Mesodermal cell (in vitro differentiated cells): ENCODE results near the gene FBLIM1.

Source experiments
- H3K27ac ChIP-seq: 2 replicates; pipeline ENCODE4 v1.7.0; 2013; ENCODE audit warnings: mild to moderate bottlenecking, low read depth, low read length, moderate library complexity; ENCODE audit not compliant: severe bottlenecking
- H3K36me3 ChIP-seq: 2 replicates; pipeline ENCODE4 v1.7.1; 2013; ENCODE audit warnings: mild to moderate bottlenecking, low read length, moderate library complexity; ENCODE audit not compliant: control insufficient read depth, insufficient read depth
- H3K4me1 ChIP-seq: one replicate; pipeline ENCODE4 v1.7.1; 2013; ENCODE audit warnings: mild to moderate bottlenecking, low read length; ENCODE audit not compliant: insufficient read depth, control insufficient read depth, poor library complexity, severe bottlenecking
- H3K4me3 ChIP-seq: 2 replicates; pipeline ENCODE4 v1.7.0; 2013; ENCODE audit warnings: low read length, control low read depth, mild to moderate bottlenecking; ENCODE audit not compliant: insufficient read depth, poor library complexity, severe bottlenecking; ENCODE audit errors: extremely low read depth
- H3K9me3 ChIP-seq: 2 replicates; pipeline ENCODE4 v1.7.1; 2013; ENCODE audit warnings: mild to moderate bottlenecking, low read length, moderate library complexity; ENCODE audit not compliant: control insufficient read depth
- WGBS, 2 experiments: methylation state at CpG; one replicate each; pipeline ENCODE4 v1.1.5; 2013; ENCODE audit warnings: missing lambda C conversion rate in 2 of 2; ENCODE audit not compliant: insufficient coverage in 2 of 2; 5-methylcytosine and 5-hydroxymethylcytosine counted together

FBLIM1 gene

DNA sequence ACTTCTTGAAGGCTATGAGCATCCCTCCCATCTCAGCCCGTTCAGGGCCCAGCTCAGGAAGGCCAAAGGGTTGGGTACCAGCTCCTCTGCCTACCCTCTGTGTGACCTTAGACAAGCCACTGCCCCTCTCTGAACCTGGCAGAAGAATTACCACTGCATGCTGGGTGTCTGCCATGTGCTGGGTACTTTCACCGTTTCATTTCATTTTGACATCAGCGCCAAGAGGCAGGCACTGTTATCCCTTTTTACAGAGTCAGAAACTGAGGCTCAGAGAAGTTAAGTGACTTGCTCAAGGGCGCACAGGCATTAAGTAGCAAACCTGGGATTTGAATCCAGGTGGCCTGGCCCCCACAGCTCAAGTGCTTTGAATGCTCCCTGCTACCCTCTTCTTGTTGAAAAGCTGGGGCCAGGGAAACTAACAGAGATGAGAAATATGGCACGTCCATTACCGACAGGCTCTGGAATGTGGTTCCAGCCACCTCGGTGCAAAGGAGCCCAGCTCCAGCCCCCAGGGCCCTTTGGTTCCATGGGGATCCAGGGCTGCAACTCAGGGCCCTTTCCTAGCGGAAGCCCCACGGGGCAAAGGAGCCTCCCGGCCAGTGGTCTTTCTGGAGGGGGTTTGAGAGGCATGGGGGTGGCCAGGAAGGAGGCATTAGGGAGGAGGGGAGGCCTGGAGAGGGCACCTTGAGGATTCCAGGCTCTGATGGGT lies 9.8 kb upstream of the FBLIM1 start:
- 88 to 92% methylated on average over 6 to 7 of the region's 10 CpGs for whole genome bisulfite sequencing, 2 experiments

DNA sequence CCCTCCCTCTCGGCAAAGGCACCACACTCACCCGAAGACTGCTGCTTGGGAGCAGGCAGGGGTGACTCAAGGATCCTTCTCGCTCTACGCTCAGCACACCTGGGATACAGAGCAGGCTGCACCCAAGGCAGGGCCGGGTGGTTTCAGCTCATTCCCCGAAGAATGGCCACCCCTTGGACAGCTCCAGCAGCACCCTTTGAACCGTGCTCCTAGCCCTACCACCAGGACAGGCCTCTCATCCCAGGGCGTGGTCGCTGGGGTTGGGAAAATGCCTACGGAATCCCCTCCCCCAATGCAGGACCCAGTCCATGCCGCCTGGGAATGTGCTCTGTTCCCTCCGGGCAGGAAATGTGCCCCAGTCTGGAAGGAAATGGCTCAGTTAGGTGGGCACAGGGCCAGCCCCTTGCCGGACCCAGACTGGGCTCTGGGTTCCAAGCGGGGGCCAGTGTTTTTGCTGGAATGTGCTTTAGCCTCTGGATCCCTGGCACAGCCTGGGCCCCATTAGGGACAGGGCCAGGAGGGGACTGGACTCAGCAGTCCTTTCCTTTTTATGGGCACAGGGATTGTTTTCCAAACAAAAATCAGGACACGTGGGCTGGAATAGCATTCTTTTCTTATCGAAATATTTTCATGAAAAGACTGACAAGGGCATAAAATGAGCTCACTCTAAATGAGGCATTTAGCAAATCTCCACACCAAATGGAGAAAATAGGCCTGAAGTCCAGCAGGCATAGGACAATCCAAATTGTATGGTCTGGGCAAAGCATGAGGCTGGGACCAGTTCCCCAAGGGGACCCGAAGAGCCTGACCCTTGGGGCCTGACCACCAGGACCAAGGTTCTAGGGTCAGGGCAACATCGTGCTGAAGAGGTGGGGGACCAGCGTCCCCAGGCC lies 8.9 kb upstream of the FBLIM1 start:
- Histone ChIP-seq H3K4me1 (peaks cover 16% of the 10 kb centered on the region), H3K27ac (no peak overlapping the region), H3K36me3 (no peaks in the 10 kb centered on the region), H3K9me3 (no peaks in the 10 kb centered on the region), H3K4me3 (no peak overlapping the region)
- 80 to 83% methylated on average over 14 to 18 of the region's 19 CpGs for whole genome bisulfite sequencing, 2 experiments

More for the DNA sequence above, 9.8 kb upstream of the FBLIM1 start:
- Histone ChIP-seq H3K4me3 (no peak overlapping the region), H3K4me1 (peaks cover 16% of the 10 kb centered on the region), H3K9me3 (no peaks in the 10 kb centered on the region), H3K36me3 (no peaks in the 10 kb centered on the region), H3K27ac (no peak overlapping the region)

DNA sequence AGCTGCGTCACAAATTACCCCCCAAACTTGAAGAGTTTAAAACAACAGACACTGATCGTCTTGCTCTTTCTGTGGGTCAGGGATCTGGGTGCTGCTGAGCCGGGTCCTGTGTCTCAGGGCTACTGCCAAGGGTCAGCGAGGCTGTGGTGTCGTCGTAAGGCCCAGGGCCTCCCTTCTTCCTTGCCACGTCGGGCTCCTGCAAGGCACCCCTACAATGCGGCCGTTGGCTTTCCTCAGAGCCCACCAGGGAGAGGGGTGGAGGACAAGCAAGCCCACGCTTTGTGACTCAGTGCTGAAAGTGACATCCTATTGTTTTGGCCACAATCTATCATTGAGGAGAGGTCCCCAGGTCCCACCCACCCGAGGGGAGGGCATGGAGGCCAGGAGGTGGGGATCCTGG lies 7.7 kb upstream of the FBLIM1 start:
- H3K4me3 ChIP-seq = no peak overlapping the region
- H3K36me3 ChIP-seq = no peaks in the 10 kb centered on the region
- peaks cover 16% of the 10 kb centered on the region for H3K4me1 ChIP-seq
- no peak overlapping the region for H3K27ac ChIP-seq
- no peaks in the 10 kb centered on the region for H3K9me3 ChIP-seq
- 88 to 93% methylated on average over 9 to 10 of the region's 12 CpGs for WGBS, 2 experiments

DNA sequence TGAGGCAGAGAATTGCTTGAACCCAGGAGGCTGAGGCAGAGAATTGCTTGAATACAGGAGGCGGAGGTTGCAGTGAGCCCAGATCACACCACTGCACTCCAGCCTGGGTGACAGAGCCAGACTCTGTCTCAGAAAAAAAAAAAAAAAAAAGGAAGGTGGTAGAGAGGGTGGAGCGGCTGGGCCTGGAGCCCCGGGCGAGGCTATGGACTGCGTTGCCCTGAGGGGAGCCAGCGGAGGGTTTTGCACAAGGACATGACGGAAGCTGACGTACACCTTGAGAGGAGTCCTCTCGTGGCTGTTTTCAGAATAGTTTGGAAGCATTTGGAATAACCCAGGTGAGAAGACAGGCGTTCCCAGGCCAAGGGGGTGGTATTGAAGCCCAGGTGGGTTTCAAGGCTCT lies 6.9 kb upstream of the FBLIM1 start:
- Histone ChIP-seq H3K36me3 (no peaks in the 10 kb centered on the region), H3K4me3 (no peak overlapping the region), H3K9me3 (no peaks in the 10 kb centered on the region), H3K27ac (no peak overlapping the region), H3K4me1 (peaks cover 18% of the 10 kb centered on the region)
- 91 to 92% methylated on average over 10 of the region's 10 CpGs for WGBS, 2 experiments

DNA sequence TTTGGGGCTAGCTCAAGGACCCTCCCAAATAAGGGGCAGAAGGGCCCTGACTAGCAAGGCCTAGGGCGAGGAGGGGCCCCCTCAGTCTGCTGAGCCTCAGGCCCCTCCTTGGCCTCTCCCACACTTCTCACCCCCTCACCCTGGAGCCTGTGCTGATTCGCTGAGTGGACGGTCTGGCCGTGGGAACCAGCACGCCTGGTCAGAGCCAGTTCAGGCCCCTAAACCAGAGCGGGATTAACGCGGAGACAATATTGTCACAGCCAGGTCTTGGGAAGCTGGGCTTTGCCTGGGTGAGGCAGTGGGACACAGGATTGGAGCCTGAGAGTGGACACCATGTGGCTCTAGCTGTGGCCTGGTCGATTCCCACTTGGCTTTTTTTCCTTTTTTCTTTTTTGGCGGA lies 4.8 kb upstream of the FBLIM1 start:
- H3K4me1 ChIP-seq = peaks cover 29% of the 10 kb centered on the region
- no peak overlapping the region for H3K27ac ChIP-seq
- WGBS, 2 experiments = 95 to 97% methylated on average over 9 of the region's 10 CpGs
- H3K4me3 ChIP-seq = no peak overlapping the region
- H3K36me3 ChIP-seq = no peaks in the 10 kb centered on the region
- no peaks in the 10 kb centered on the region for H3K9me3 ChIP-seq

DNA sequence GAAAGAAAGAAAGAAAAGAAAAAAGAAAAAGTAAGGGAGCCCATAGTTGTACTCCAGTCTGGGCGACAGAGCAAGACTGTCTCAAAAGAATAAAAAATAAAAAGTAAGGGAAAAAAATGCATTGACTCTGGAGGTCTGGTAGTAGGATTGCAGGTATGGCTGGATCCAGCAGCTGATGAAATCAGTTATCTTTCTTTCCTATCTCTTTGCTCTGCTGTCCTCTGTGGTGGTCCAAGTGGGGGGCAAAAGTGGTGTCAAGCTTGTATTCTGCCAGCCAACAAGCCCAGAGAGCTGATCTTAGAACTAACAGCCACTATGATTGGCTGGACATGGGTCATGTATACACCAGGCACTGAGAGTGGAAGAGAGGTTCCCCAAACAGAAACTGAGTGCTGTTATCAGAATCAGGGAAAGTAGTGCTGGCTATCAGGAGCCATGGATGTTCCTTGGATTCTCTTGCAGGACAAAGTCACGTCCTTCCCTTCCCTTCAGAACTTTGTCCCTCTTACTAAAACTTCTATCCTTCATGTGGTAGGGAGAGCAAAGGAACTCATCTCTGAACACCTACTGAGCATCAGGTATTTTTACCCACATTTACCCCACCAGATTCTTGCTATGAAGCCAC lies 3.5 kb upstream of the FBLIM1 start:
- Histone ChIP-seq H3K36me3 (no peaks in the 10 kb centered on the region), H3K4me3 (no peak overlapping the region), H3K27ac (no peak overlapping the region), H3K4me1 (peaks cover 15% of the 10 kb centered on the region), H3K9me3 (no peaks in the 10 kb centered on the region)
- WGBS, 2 experiments = 80 to 100% methylated on average over 1 of the region's 2 CpGs

DNA sequence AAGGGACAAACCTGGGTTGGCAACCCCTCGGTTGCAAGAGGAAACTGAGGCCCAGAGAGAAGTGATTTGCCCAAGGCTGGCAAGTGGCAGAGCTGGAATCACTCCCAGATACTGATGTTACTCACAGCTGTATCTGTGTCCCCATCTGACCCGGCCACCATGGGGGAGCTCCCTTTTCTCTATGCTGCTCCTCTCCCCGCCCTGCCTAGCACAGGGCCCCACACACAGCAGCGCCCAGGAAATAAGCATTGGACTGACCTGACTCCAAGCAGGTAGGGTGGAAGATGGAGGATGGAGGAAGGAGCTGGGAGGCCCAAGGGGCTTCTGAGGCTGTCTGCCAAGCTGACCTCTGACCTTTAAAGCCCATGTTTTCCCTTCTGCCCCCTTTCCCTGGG lies 3.0 kb upstream of the FBLIM1 start:
- H3K4me3 ChIP-seq = no peak overlapping the region
- H3K4me1 ChIP-seq = peaks cover 14% of the 10 kb centered on the region
- H3K27ac ChIP-seq = no peak overlapping the region
- H3K36me3 ChIP-seq = no peaks in the 10 kb centered on the region
- 86 to 94% methylated on average over 2 of the region's 4 CpGs for WGBS, 2 experiments
- no peaks in the 10 kb centered on the region for H3K9me3 ChIP-seq

DNA sequence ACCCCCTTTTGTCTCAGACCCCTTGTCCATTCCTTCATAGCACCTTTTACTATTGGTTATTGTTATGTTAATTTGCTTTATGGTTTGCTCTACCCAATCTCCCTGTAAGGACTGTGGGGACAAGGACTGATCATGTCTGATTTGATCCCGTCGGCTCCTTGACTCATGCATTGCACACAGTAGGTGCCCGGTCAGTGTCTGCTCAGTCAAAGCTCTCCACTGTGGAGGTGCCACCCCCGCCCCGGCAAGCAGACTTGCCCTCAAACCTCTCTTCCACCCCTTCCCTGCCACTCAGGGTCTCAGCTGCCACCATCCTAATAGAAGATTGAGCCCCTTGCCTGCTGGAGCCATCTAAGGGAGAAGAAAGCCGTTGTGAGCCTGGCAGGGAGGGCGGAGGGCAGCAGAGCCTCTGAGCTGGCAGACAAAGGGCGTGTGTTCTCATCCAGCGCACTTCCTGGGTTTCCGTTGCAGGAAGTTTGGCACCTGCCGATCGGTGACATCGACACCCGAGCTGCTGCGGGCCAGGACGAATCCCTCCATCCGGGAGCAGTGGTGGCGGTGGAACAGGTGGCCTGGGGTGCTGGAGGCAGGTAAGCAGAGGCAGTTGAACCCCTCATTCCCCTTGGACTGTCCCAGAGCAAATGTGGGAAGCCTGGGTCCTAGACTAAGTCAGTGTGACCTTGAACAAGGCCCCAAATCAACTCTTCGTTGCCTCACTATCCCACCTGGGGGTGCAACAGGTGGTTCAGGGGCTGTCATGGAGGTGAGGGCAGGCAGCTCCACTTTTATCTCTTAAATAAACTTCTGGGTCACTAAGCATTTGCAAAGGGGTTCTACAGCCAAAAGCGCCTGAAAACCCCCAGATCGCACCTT lies 2.2 kb upstream of the FBLIM1 start:
- H3K36me3 ChIP-seq = no peaks in the 10 kb centered on the region
- peaks cover 21% of the 10 kb centered on the region for H3K4me1 ChIP-seq
- WGBS, 2 experiments = 55% methylated on average over 18 to 20 of the region's 21 CpGs
- no peaks in the 10 kb centered on the region for H3K9me3 ChIP-seq
- no peak overlapping the region for H3K27ac ChIP-seq
- H3K4me3 ChIP-seq = no peak overlapping the region

DNA sequence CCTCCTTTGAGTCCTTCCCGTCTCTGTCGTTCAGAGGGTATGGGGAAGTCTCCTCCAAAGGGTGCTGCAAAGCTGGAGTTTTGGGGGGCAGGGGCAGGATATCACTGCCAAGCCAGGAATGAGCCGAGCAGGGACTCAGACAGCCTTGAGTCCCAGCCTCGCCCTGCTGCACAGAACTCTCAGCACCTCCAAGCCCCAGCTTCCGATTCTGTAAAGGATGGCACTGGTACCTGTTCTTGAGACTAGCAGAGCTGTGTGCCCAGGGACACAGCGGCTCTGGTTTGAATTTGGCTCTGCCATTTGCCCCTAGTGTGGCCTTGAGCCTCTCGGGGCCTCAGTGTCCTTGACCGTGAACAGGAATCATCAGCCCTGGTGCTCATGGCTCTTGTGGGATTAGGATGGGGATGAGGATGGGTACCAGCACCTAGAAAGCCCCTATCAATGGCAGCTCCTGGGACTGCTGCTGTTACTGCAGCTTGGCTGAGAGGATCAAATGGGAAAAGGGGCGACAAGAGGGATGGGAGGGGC lies 1.5 kb upstream of the FBLIM1 start:
- no peak overlapping the region for H3K27ac ChIP-seq
- H3K36me3 ChIP-seq = peaks cover 6% of the 10 kb centered on the region
- H3K4me3 ChIP-seq = no peak overlapping the region
- no peaks in the 10 kb centered on the region for H3K9me3 ChIP-seq
- peaks cover 26% of the 10 kb centered on the region for H3K4me1 ChIP-seq
- WGBS, 2 experiments = 70 to 84% methylated on average over 8 of the region's 9 CpGs
